ENCODE results near the gene DLG1.

DNA sequence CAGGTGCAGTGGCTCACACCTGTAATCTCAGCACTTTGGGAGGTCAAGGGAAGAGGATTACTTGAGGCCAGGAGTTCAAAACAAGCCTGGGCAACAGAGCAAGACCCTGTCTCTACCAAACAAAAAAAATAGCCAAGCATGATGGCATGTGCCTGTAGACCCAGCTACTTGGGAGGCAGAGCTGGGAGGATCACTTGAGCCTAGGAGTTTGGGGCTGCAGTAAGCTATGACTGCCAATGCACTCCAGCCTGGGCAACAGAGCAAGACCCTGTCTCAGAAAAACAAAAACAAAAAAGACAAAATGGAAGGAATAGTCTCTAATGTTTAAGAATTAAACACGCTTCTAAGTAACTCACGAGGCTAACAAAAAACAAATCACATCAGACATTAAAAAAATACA lies 106.5 kb downstream of the DLG1 start:
- TF ChIP-seq, protein P1, sequence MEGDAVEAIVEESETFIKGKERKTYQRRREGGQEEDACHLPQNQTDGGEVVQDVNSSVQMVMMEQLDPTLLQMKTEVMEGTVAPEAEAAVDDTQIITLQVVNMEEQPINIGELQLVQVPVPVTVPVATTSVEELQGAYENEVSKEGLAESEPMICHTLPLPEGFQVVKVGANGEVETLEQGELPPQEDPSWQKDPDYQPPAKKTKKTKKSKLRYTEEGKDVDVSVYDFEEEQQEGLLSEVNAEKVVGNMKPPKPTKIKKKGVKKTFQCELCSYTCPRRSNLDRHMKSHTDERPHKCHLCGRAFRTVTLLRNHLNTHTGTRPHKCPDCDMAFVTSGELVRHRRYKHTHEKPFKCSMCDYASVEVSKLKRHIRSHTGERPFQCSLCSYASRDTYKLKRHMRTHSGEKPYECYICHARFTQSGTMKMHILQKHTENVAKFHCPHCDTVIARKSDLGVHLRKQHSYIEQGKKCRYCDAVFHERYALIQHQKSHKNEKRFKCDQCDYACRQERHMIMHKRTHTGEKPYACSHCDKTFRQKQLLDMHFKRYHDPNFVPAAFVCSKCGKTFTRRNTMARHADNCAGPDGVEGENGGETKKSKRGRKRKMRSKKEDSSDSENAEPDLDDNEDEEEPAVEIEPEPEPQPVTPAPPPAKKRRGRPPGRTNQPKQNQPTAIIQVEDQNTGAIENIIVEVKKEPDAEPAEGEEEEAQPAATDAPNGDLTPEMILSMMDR (conservative IDR thresholded peaks at IDR 0.05; ENCODE audit: low read depth, low read length): no peak
- no peak for TF ChIP-seq EZH2 (IDR thresholded peaks at IDR 0.05; ENCODE audit: borderline replicate concordance, low read depth, low read length, poor library complexity, severe bottlenecking)
